Subcutaneous abdominal adipose tissue (tissue), 5 donors: ENCODE data around the gene NNMT.

ENCODE experiments used
- H3K27ac ChIP-seq: one replicate; pipeline ENCODE4 v1.7.0; 2013; ENCODE audit warnings: low read depth, mild to moderate bottlenecking, inconsistent platforms, low read length, moderate library complexity
- H3K27me3 ChIP-seq, 5 donors: one replicate each; pipeline ENCODE4 v1.7.0; 2013; ENCODE audit warnings: low read length in 5 of 5, inconsistent platforms in 1 of 5; ENCODE audit not compliant: control insufficient read depth in 5 of 5, insufficient read depth in 4 of 5
- H3K36me3 ChIP-seq, 5 donors: one replicate each; pipeline ENCODE4 v1.7.0; 2013; ENCODE audit warnings: low read length in 5 of 5; ENCODE audit not compliant: control insufficient read depth in 5 of 5, insufficient read depth in 5 of 5
- H3K4me1 ChIP-seq, 5 donors: one replicate each; pipeline ENCODE4 v1.7.0; 2013; ENCODE audit warnings: low read length in 5 of 5, mild to moderate bottlenecking in 3 of 5, moderate library complexity in 1 of 5; ENCODE audit not compliant: control insufficient read depth in 5 of 5, insufficient read depth in 5 of 5
- H3K4me3 ChIP-seq, 5 donors: one replicate each; pipeline ENCODE4 v1.7.0; 2013; ENCODE audit warnings: low read length in 5 of 5, low read depth in 1 of 5
- H3K9ac ChIP-seq, 5 donors: one replicate each; pipeline ENCODE4 v1.7.0; 2013; ENCODE audit warnings: low read length in 5 of 5, mild to moderate bottlenecking in 4 of 5, moderate library complexity in 3 of 5
- H3K9me3 ChIP-seq, 5 donors: one replicate each; pipeline ENCODE4 v1.7.0; 2013; ENCODE audit warnings: low read length in 5 of 5; ENCODE audit not compliant: control insufficient read depth in 5 of 5
- donor health status: healthy.
- donor health status: healthy.
- donor health status: healthy.
- donor health status: healthy.
- donor health status: healthy.

The NNMT gene

DNA sequence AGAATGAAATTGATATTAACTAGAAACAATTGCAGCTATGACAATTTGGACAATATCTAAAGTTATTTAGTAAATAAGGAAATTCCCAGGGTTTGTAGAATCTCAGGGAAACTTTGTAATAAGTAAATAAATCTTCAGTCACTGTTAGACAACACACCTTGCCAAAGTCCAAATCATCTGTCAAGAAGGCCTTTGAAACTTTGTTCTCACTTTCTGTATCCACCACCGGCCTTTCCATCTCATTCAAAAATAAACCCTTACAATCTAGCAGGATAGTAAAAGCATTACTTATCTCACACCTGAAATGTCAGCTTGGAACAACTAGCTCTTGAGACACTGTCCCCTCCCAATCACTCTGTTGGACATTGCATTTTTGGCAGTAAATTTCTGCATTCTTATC, 7.9 kb downstream of the NNMT start:
- Histone ChIP-seq H3K27me3 (no peaks in the 10 kb centered on the region), H3K27ac (no peak overlapping the region), H3K9me3 (peaks cover 0 to 17% (median 9%) of the 10 kb centered on the region in 5 donors)

GRCh38 chr11:114304969-114305368, 8.8 kb downstream of the NNMT start:
- Histone ChIP-seq H3K9ac (no peak overlapping the region), H3K36me3 (peaks cover 9 to 27% (median 12%) of the 10 kb centered on the region in 5 donors), H3K27ac (no peak overlapping the region), H3K4me3 (no peak overlapping the region), H3K27me3 (no peaks in the 10 kb centered on the region), H3K4me1 (peaks cover 16 to 62% (median 48%) of the 10 kb centered on the region in 5 donors), H3K9me3 (peaks cover 0 to 12% (median 9%) of the 10 kb centered on the region in 5 donors)

More for the DNA sequence above, 7.9 kb downstream of the NNMT start:
- Histone ChIP-seq H3K4me1 (peaks cover 12 to 56% (median 39%) of the 10 kb centered on the region in 5 donors), H3K36me3 (peaks cover 9 to 33% (median 12%) of the 10 kb centered on the region in 5 donors), H3K9ac (peak overlapping the region in 1 of 5 donors; percentile 32), H3K4me3 (peak overlapping the region in 2 of 5 donors; percentile 3 to 28)

DNA sequence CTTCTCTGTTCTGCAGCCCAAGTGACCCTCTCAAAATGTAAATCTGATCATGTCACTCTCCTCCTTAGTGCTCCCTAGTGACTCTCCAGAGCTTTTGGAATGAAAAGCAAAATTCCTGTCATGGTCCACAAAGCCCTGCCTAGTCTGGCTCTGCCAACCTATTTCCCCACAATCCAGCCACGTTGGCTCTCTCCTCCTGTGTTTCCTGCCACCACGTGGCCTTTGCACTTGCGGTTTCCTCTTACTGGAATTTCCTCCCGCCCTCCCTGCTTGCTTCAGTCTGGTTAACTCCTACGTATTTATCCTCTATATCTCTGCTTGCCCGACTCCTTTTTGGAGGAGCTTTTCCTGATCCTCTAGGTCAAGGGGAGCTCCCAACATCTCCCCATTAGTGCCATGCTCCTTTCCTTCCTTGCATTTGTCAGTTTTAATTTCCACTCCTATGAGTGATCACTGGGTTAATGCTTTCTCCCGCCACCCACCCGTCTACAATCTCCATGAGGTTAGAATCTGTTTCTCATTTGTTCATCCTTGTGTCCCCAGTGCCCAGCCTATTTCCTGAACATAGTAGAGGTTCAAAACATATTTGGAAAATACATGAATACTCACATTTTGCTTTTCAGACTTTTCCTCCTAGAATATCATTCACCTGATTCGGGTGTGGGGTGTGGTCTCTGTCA, 11.5 kb downstream of the NNMT start:
- Histone ChIP-seq H3K27me3 (no peaks in the 10 kb centered on the region), H3K4me3 (peak overlapping the region; percentile 8 to 54 (median 43)), H3K36me3 (peaks cover 8 to 15% (median 11%) of the 10 kb centered on the region in 5 donors), H3K9ac (peak overlapping the region; percentile 0 to 77 (median 51)), H3K4me1 (peaks cover 16 to 60% (median 50%) of the 10 kb centered on the region in 5 donors), H3K9me3 (no peaks in the 10 kb centered on the region), H3K27ac (peak overlapping the region; percentile 98)

DNA sequence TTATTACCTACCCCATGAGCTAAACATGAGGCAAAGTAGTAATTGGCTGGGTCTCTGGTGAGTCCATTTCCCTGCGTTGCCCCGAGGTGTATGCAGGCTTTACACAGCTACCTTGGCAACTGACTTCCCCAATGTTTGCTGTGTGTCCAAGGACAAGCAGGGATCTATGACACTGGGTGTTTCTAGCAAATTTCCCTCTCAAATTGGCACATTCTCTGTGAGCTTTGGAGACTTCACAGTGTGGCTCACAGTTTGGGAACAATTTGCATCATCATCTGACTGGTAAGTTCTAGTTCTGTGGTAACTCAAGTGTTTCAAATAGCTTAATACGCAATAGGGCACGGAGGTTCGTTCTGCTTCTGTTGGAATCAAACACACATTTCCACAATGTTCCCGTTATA, 12.5 kb downstream of the NNMT start:
- H3K9ac ChIP-seq = peak overlapping the region; percentile 21 to 77 (median 51)
- H3K4me3 ChIP-seq = peak overlapping the region in 4 of 5 donors; percentile 8 to 54 (median 46)
- H3K36me3 ChIP-seq = peaks cover 12 to 23% (median 18%) of the 10 kb centered on the region in 5 donors
- no peaks in the 10 kb centered on the region for H3K9me3 ChIP-seq
- peak overlapping the region; percentile 98 for H3K27ac ChIP-seq
- no peaks in the 10 kb centered on the region for H3K27me3 ChIP-seq
- peaks cover 16 to 52% (median 50%) of the 10 kb centered on the region in 5 donors for H3K4me1 ChIP-seq

DNA sequence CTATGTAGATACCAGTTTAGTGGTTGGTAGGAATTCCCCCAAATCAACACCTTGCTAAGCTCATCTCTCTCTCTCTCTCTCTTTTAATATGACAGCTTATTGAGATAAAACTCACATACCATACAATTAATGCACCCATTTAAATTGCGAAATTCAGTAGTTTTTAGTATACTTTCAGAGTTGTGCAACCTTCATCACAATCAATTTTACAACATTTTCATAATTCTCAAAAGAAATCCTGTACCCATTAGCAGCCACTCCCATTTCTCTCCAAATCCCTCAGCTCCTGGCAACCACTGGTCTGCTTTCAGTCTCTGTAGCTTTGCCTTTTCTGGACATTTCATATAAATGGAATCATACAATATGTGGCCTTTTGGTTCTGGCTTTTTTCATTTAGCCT, 13.3 kb downstream of the NNMT start:
- peak overlapping the region in 1 of 5 donors; percentile 17 for H3K4me3 ChIP-seq
- peaks cover 16 to 54% (median 43%) of the 10 kb centered on the region in 5 donors for H3K4me1 ChIP-seq
- H3K27ac ChIP-seq = peak overlapping the region; percentile 98

DNA sequence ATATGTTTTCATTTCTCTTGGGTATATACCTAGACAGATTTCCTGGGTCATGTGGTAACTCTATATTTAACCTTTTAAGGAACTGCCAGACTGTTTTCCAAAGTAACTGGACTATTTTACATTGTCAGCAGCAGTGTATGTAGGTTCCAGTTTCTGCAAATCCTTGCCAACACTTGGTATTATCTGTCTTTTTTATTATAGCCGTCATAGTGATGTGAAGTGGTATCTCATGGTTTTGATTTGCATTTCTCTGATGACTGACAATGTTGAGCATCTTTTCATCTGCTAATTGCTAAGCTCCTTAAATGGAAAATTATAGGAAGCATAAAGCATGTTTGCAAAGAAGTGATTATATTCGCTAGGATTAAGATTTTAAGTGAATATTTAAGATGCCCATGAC, 13.9 kb downstream of the NNMT start:
- Histone ChIP-seq H3K4me3 (no peak overlapping the region), H3K9ac (peak overlapping the region in 1 of 5 donors; percentile 6), H3K36me3 (peaks cover 14 to 32% (median 22%) of the 10 kb centered on the region in 5 donors), H3K27ac (peak overlapping the region; percentile 98), H3K27me3 (no peaks in the 10 kb centered on the region), H3K4me1 (peaks cover 16 to 54% (median 42%) of the 10 kb centered on the region in 5 donors), H3K9me3 (no peaks in the 10 kb centered on the region)

More for the DNA sequence above, 13.3 kb downstream of the NNMT start:
- Histone ChIP-seq H3K27me3 (no peaks in the 10 kb centered on the region), H3K9me3 (no peaks in the 10 kb centered on the region), H3K36me3 (peaks cover 11 to 31% (median 22%) of the 10 kb centered on the region in 5 donors), H3K9ac (peak overlapping the region; percentile 8 to 72 (median 21))

GRCh38 chr11:114311946-114312345, 15.7 kb downstream of the NNMT start:
- Histone ChIP-seq H3K4me3 (no peak overlapping the region), H3K36me3 (peaks cover 14 to 35% (median 22%) of the 10 kb centered on the region in 5 donors), H3K9me3 (no peaks in the 10 kb centered on the region), H3K9ac (no peak overlapping the region), H3K27ac (no peak overlapping the region), H3K4me1 (peaks cover 15 to 65% (median 55%) of the 10 kb centered on the region in 5 donors), H3K27me3 (no peaks in the 10 kb centered on the region)

- H3K9me3 ChIP-seq = no peaks in the 10 kb centered on the region
- H3K27me3 ChIP-seq = no peaks in the 10 kb centered on the region
- peaks cover 4 to 55% (median 45%) of the 10 kb centered on the region in 5 donors for H3K4me1 ChIP-seq
- H3K36me3 ChIP-seq = peaks cover 14 to 35% (median 22%) of the 10 kb centered on the region in 5 donors
- H3K9ac ChIP-seq = no peak overlapping the region
- H3K4me3 ChIP-seq = no peak overlapping the region
- H3K27ac ChIP-seq = no peak overlapping the region
These were observed 17.9 kb downstream of the NNMT start for GRCh38 chr11:114314096-114314495.

- peaks cover 0 to 48% (median 36%) of the 10 kb centered on the region in 5 donors for H3K4me1 ChIP-seq
- H3K9ac ChIP-seq = no peak overlapping the region
- peaks cover 10 to 35% (median 22%) of the 10 kb centered on the region in 5 donors for H3K36me3 ChIP-seq
- H3K27me3 ChIP-seq = no peaks in the 10 kb centered on the region
- no peak overlapping the region for H3K4me3 ChIP-seq
- no peak overlapping the region for H3K27ac ChIP-seq
- H3K9me3 ChIP-seq = no peaks in the 10 kb centered on the region
These were observed 19.7 kb downstream of the NNMT start for GRCh38 chr11:114315749-114316368.
